Fibroblast of the conjunctiva (primary cell): ENCODE data around the gene YBX1.
"Not testable (repeated sequence)": the region's sequence is repeated elsewhere in the genome, so short reads cannot be mapped to it uniquely, and the experiment has no call there.

Experiments
- DNase-seq: peaks from one replicate; pipeline ENCODE4 v3.0.0-alpha.2; 2010; ENCODE audit warnings: low read depth

Gene YBX1

GRCh38 chr1:42689912-42690311, 7.7 kb downstream of the YBX1 start:
- no peak for DNase-seq

- no peak for DNase-seq
Observed at GRCh38 chr1:42690477-42691156, 8.4 kb downstream of the YBX1 start.

- DNase-seq: no peak
Observed at GRCh38 chr1:42691157-42691498, 8.9 kb downstream of the YBX1 start.

- no peak for DNase-seq
Observed at GRCh38 chr1:42692461-42692860, 10.2 kb downstream of the YBX1 start.

GRCh38 chr1:42692911-42693310, 10.7 kb downstream of the YBX1 start:
- no peak for DNase-seq

- no peak for DNase-seq
Observed at GRCh38 chr1:42698081-42698813, 16.0 kb downstream of the YBX1 start.

- no peak for DNase-seq
Observed at GRCh38 chr1:42700006-42700405, 17.8 kb downstream of the YBX1 start.

- DNase-seq: no peak
Observed at GRCh38 chr1:42703888-42704464, 21.8 kb downstream of the YBX1 start.

- DNase-seq: not testable (repeated sequence)
Observed at GRCh38 chr1:42712808-42713207, 30.6 kb downstream of the YBX1 start.

- DNase-seq: no peak
Observed at GRCh38 chr1:42713293-42713692, 31.1 kb downstream of the YBX1 start.

- not testable (repeated sequence) for DNase-seq
Observed at GRCh38 chr1:42714441-42714840, 32.2 kb downstream of the YBX1 start.

- no peak for DNase-seq
Observed at GRCh38 chr1:42720868-42721267, 38.6 kb downstream of the YBX1 start.

- DNase-seq: no peak
Observed at GRCh38 chr1:42721926-42722325, 39.7 kb downstream of the YBX1 start.

- DNase-seq: not testable (repeated sequence)
Observed at GRCh38 chr1:42722403-42722802, 40.2 kb downstream of the YBX1 start.

- no peak for DNase-seq
Observed at GRCh38 chr1:42723511-42723910, 41.3 kb downstream of the YBX1 start.

GRCh38 chr1:42725820-42726219, 43.6 kb downstream of the YBX1 start:
- not testable (repeated sequence) for DNase-seq

GRCh38 chr1:42730002-42730401, 47.8 kb downstream of the YBX1 start:
- DNase-seq: no peak

- DNase-seq: no peak
Observed at GRCh38 chr1:42730988-42731387, 48.8 kb downstream of the YBX1 start.

- DNase-seq: no peak
Observed at GRCh38 chr1:42731585-42731984, 49.4 kb downstream of the YBX1 start.

- no peak for DNase-seq
Observed at GRCh38 chr1:42732126-42732680, 50.0 kb downstream of the YBX1 start.

- no peak for DNase-seq
Observed at GRCh38 chr1:42733415-42734200, 51.4 kb downstream of the YBX1 start.
